ENCODE measurements around the gene A4GALT.

GRCh38 chr22:42764895-42765363 lies 44.3 kb upstream of the A4GALT start:
- no peak for TF ChIP-seq CTCF (IDR thresholded peaks at IDR 0.05)
- TF ChIP-seq POLR2A (IDR thresholded peaks at IDR 0.05) = no peak

All from heart left ventricle (tissue), 13 donors.